Osteocyte (in vitro differentiated cells): ENCODE data around the gene SLC31A2. TPM values are rescaled to one million over a fixed set of nuclear protein-coding genes. Genes with fewer than 3 reads are reported as not detected.
A peak's percentile ranks its signal among the peaks of the same experiment; 100 is the strongest.
"Not testable (repeated sequence)": the region's sequence is repeated elsewhere in the genome, so short reads cannot be mapped to it uniquely, and the experiment has no call there.

ENCODE experiments used
- DNase-seq: peaks from one replicate; pipeline ENCODE4 v3.0.0; 2021; ENCODE audit warnings: mixed read lengths; ENCODE audit not compliant: unreplicated experiment; ENCODE audit errors: extremely low spot score
- H3K27ac Mint-ChIP-seq: one replicate; pipeline ENCODE4 v1.8.0; 2021; ENCODE audit warnings: mild to moderate bottlenecking, mixed read lengths; ENCODE audit not compliant: unreplicated experiment
- H3K27me3 Mint-ChIP-seq: one replicate; pipeline ENCODE4 v1.8.0; 2021; ENCODE audit warnings: mixed read lengths; ENCODE audit not compliant: unreplicated experiment
- H3K36me3 Mint-ChIP-seq: one replicate; pipeline ENCODE4 v1.8.0; 2021; ENCODE audit warnings: mixed read lengths; ENCODE audit not compliant: unreplicated experiment
- H3K4me1 Mint-ChIP-seq: one replicate; pipeline ENCODE4 v1.8.0; 2021; ENCODE audit warnings: mixed read lengths; ENCODE audit not compliant: unreplicated experiment
- H3K4me3 Mint-ChIP-seq: one replicate; pipeline ENCODE4 v1.8.0; 2021; ENCODE audit warnings: mild to moderate bottlenecking, moderate library complexity, mixed read lengths; ENCODE audit not compliant: unreplicated experiment
- H3K9me3 Mint-ChIP-seq: one replicate; pipeline ENCODE4 v1.8.0; 2021; ENCODE audit warnings: mixed read lengths; ENCODE audit not compliant: unreplicated experiment
- CTCF ChIP-seq: fragments of 200-600 bp; sonication (generic); IDR thresholded peaks from 2 replicates; pipeline ENCODE4 v1.5.0; 2021; ENCODE audit warnings: antibody characterized with exemption, mild to moderate bottlenecking, moderate library complexity
- long read RNA-seq: library from polyadenylated mRNA; unstranded; transcript quantifications from one replicate; pipeline ENCODE4 v2.0.0, GENCODE V29; 2021
- total RNA-seq: library from RNA; stranded (reverse); gene quantifications from 2 replicates; pipeline ENCODE4 v1.2.1, GENCODE V29; 2021

Gene SLC31A2
- 3.3 and 3.9 TPM in 2 replicates for total RNA-seq
- long read RNA-seq, transcript SLC31A2-201 (4 exons, 1,785 nt): major isoform, 25 of 25 reads
- long read RNA-seq, partial matches to known transcripts: 0 of 25 reads
- long read RNA-seq, other reads (novel, unspliced or antisense): 0 of 25 reads

GRCh38 chr9:113150670-113151611, at the start of gene SLC31A2:
Gene SLC31A2 (plus strand): TSS chr9:113151007. CDS start chr9:113151075, 68 bp downstream.
- Mint-ChIP-seq H3K4me3 (peak within 1 kb of the TSS; percentile 76), H3K27ac (no peak within 1 kb of the TSS), H3K27me3 (peaks cover 12% of the 10 kb centered on the region), H3K4me1 (peaks cover 14% of the 10 kb centered on the region), H3K36me3 (no peaks in the 10 kb centered on the region), H3K9me3 (no peaks in the 10 kb centered on the region)
- peak; percentile 50 for TF ChIP-seq CTCF
- peak; percentile 94 for DNase-seq

- not testable (repeated sequence) for H3K36me3 Mint-ChIP-seq, H3K27ac Mint-ChIP-seq, H3K4me1 Mint-ChIP-seq, H3K9me3 Mint-ChIP-seq, DNase-seq, H3K4me3 Mint-ChIP-seq, H3K27me3 Mint-ChIP-seq
These were observed 45.5 kb upstream of the SLC31A2 start for GRCh38 chr9:113105345-113105744.

GRCh38 chr9:113111065-113111951, 39.5 kb upstream of the SLC31A2 start:
- not testable (repeated sequence) for H3K36me3 Mint-ChIP-seq, DNase-seq, H3K4me3 Mint-ChIP-seq, H3K4me1 Mint-ChIP-seq, H3K27me3 Mint-ChIP-seq, H3K9me3 Mint-ChIP-seq, H3K27ac Mint-ChIP-seq
- TF ChIP-seq CTCF: peak; percentile 44

- H3K4me3 Mint-ChIP-seq, H3K9me3 Mint-ChIP-seq, H3K27me3 Mint-ChIP-seq, H3K36me3 Mint-ChIP-seq, H3K4me1 Mint-ChIP-seq, DNase-seq, H3K27ac Mint-ChIP-seq: not testable (repeated sequence)
- peak; percentile 44 for TF ChIP-seq CTCF
These were observed 37.9 kb upstream of the SLC31A2 start for GRCh38 chr9:113112706-113113510.

- not testable (repeated sequence) for H3K27ac Mint-ChIP-seq, H3K9me3 Mint-ChIP-seq, H3K36me3 Mint-ChIP-seq, H3K4me3 Mint-ChIP-seq, DNase-seq, H3K4me1 Mint-ChIP-seq, H3K27me3 Mint-ChIP-seq
These were observed 32.0 kb upstream of the SLC31A2 start for GRCh38 chr9:113118829-113119228.
